HepG2 (cell line): ENCODE data around the gene CADPS.

Experiments used
- MAFK ChIP-seq, 2 experiments: IDR thresholded peaks in 1 of 2; conservative IDR thresholded peaks in 1 of 2; 2 replicates each; pipeline ENCODE4 v1.6.1; 2011; ENCODE audit warnings: improper control_type of control experiment in 2 of 2, low read length in 2 of 2
- PATZ1 ChIP-seq: sonication (generic); formaldehyde crosslinking; IDR thresholded peaks from 2 replicates; pipeline ENCODE4 v1.4.0; 2020; ENCODE audit warnings: missing genetic modification reagents
- TCF7L2 ChIP-seq: IDR thresholded peaks from 2 replicates; pipeline ENCODE4 v1.6.1; 2011; ENCODE audit warnings: mild to moderate bottlenecking, low read depth, low read length, moderate library complexity
- TF ChIP-seq, protein P1 (sequence below): sonication (generic); formaldehyde crosslinking; IDR thresholded peaks from 2 replicates; pipeline ENCODE4 v1.5.0; 2020; ENCODE audit warnings: mild to moderate bottlenecking, missing genetic modification reagents, moderate library complexity
- TF ChIP-seq, protein P2 (sequence below), 2 experiments: sonication (generic) in 1 of 2; formaldehyde crosslinking in 1 of 2; IDR thresholded peaks; 2 replicates each; pipeline versions ENCODE4 v1.5.1 to v1.6.1; 2011 to 2020; ENCODE audit warnings: borderline replicate concordance in 1 of 2, low read depth in 1 of 2, low read length in 1 of 2, mild to moderate bottlenecking in 1 of 2, missing genetic modification reagents in 1 of 2, moderate library complexity in 1 of 2

GRCh38 chr3:62755285-62755684, 119.9 kb downstream of the CADPS start:
- TF ChIP-seq, protein P1, sequence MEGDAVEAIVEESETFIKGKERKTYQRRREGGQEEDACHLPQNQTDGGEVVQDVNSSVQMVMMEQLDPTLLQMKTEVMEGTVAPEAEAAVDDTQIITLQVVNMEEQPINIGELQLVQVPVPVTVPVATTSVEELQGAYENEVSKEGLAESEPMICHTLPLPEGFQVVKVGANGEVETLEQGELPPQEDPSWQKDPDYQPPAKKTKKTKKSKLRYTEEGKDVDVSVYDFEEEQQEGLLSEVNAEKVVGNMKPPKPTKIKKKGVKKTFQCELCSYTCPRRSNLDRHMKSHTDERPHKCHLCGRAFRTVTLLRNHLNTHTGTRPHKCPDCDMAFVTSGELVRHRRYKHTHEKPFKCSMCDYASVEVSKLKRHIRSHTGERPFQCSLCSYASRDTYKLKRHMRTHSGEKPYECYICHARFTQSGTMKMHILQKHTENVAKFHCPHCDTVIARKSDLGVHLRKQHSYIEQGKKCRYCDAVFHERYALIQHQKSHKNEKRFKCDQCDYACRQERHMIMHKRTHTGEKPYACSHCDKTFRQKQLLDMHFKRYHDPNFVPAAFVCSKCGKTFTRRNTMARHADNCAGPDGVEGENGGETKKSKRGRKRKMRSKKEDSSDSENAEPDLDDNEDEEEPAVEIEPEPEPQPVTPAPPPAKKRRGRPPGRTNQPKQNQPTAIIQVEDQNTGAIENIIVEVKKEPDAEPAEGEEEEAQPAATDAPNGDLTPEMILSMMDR (CRISPR knock-in tag): no peak
- no peak for TF ChIP-seq MAFK (conservative IDR thresholded peaks at IDR 0.05 in 1 of 2, IDR thresholded peaks at IDR 0.05 in 1 of 2; ENCODE audit: low read length in 2 of 2)
- TF ChIP-seq, protein P2, sequence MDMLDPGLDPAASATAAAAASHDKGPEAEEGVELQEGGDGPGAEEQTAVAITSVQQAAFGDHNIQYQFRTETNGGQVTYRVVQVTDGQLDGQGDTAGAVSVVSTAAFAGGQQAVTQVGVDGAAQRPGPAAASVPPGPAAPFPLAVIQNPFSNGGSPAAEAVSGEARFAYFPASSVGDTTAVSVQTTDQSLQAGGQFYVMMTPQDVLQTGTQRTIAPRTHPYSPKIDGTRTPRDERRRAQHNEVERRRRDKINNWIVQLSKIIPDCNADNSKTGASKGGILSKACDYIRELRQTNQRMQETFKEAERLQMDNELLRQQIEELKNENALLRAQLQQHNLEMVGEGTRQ (IDR thresholded peaks at IDR 0.05; ENCODE audit: low read depth, low read length): no peak
- TF ChIP-seq, protein P2 (CRISPR knock-in tag; IDR thresholded peaks at IDR 0.05; ENCODE audit: borderline replicate concordance): no peak
- TF ChIP-seq PATZ1: no peak
- TF ChIP-seq TCF7L2: no peak
